ENCODE measurements around the gene TTN.

The TTN gene

DNA sequence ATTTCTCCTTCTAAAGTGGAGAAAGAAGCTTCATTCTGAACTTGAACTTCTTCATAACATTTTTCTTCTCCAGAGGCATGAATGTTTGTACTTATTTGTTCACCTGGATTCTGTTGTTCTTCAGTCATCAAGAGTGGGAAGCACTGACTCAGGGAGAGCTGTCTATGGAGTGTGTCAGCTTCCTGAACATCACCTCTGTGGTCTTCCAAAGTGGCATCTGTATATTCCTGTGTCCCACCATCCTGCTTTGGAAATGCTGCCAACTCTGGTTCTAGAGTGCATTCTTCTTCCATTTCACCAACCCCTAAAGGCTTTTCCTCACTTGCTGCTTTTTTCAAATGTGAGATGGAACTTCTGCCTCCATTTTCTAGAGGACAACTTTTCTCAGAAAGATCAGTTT is 59.5 kb downstream of the TTN start:
- TF ChIP-seq GATA1 (IDR thresholded peaks at IDR 0.05; ENCODE audit: low read depth, low read length) (no peak), POLR2A (IDR thresholded peaks at IDR 0.05; ENCODE audit: low read length) (no peak)
- DNase-seq: no peak

DNA sequence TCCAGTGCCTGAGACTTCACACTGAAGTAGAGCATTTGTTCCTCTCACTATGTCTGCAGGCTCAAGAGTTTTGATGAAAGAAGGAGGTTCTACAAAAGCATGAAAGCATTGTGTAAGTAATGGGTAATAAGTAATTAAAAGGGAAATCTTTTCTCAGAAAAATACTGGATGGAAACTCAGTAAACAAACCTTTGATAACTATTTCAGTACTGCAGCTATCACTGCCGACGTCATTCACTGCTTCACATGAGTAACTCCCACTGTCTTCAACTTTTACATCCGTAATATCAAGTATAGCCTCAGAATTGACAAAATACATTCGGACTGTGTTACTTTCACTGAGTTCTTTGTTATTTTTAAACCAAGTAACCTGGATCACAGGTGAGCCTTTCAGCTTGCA is 72.7 kb downstream of the TTN start:
- TF ChIP-seq POLR2A (IDR thresholded peaks at IDR 0.05; ENCODE audit: low read length) (no peak), GATA1 (IDR thresholded peaks at IDR 0.05; ENCODE audit: low read depth, low read length) (no peak)
- no peak for DNase-seq

DNA sequence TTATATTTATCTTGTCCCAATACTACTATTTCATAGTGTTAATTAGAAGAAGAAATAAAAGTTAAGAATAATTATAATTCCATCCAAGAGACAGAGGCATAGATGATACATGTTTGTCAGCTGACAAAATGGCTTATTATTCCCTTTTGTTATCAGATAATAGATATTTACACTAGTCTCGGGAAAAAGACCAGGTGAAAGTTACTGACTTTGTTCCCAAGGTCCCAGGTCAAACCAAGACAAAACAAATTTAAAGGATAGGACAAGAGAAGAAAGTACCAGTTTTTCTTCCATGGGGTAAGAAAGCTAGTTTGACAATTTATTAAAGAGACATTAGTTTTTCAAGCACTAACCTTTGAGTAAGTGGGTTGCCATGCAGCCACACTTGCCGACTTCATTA is 73.2 kb downstream of the TTN start:
- no peak for DNase-seq
- TF ChIP-seq POLR2A (IDR thresholded peaks at IDR 0.05; ENCODE audit: low read length) (no peak), GATA1 (IDR thresholded peaks at IDR 0.05; ENCODE audit: low read depth, low read length) (no peak)

DNA sequence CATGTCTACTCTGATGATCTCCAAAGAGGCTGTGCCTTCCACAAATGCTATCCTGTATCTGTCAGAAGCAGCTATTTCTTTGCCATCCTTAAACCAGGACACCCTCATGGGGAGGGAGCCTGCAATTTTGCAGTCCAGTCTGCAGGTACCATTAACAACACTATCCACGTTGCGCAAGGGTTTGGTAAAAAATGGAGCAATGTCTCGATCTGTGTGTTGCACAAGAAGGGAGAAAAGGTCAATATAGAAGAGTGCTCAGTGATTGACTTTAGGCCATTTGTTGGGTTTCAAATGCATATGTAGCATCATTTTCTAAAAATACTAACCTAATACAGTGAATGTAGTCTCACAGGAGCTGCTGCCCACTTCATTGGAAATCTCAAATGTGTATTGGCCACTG is 74.3 kb downstream of the TTN start:
- TF ChIP-seq POLR2A (IDR thresholded peaks at IDR 0.05; ENCODE audit: low read length): no peak
- no peak for TF ChIP-seq GATA1 (IDR thresholded peaks at IDR 0.05; ENCODE audit: low read depth, low read length)
- DNase-seq: no peak

DNA sequence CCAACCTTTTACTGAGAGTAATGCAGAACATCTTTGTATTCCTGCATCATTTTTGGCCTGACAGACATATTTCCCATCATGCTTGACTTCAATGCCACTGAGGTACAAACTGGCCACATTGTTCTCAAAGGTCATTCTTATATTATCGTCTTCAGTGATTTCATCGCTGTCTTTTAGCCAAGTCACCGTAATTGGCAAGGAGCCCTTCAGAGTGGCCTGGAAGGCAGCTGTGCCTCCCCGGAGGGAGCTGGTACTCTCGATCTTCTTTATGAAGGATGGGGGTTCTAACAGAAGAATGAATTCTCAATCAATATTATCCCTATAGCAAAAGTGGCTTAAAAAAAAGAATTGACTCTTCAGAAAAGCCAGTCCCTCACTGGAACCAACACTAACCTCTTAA is 75.9 kb downstream of the TTN start:
- TF ChIP-seq POLR2A (IDR thresholded peaks at IDR 0.05; ENCODE audit: low read length): no peak
- no peak for DNase-seq

DNA sequence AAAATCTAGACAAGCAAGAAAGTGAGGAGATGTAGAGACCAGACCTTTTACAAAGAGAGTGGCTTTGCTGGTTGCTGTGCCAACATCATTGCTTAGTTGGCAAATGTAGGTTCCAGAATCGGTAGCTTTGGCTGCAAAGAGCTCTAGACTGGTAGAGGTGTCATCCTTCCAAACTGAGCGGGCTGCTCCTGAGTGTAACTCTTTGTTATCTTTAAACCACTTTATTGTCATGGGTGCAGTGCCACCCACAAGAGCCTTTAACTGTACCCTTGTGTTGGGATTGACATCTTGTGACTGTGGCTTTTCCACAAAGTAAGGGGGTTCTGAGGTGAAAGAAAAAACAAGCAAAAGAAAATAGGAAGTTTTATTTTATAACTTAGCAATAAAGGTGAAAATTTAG is 77.2 kb downstream of the TTN start:
- no peak for DNase-seq
- TF ChIP-seq GATA1 (IDR thresholded peaks at IDR 0.05; ENCODE audit: low read depth, low read length) (no peak), POLR2A (IDR thresholded peaks at IDR 0.05; ENCODE audit: low read length) (no peak)

DNA sequence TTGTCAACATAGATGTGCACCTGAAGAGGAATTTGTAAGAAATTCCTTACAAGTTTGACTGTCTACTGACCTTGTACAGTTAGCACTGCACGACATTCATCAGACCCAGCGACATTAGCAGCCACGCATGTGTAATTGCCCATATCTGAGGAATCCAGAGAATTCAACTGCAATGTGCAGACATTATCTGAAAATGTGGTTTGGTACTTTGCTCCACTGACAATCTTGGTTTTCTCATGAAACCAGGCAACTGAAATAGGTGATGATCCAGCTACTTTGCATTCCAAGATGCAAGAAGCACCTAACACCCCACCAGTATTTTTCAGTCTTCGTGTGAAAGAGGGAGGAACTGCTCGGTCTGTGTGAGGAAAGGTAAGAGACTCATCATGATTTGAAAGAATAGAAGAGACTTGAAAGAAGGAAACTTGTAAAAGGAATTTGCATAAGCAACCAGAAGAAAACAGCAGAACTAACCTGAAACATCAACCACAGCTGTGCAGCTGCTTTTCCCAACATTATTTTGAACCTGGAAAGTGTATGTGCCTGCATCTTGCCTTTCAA is 83.4 kb downstream of the TTN start:
- TF ChIP-seq GATA1 (IDR thresholded peaks at IDR 0.05; ENCODE audit: low read depth, low read length) (no peak), POLR2A (IDR thresholded peaks at IDR 0.05; ENCODE audit: low read length) (no peak)
- DNase-seq: no peak

DNA sequence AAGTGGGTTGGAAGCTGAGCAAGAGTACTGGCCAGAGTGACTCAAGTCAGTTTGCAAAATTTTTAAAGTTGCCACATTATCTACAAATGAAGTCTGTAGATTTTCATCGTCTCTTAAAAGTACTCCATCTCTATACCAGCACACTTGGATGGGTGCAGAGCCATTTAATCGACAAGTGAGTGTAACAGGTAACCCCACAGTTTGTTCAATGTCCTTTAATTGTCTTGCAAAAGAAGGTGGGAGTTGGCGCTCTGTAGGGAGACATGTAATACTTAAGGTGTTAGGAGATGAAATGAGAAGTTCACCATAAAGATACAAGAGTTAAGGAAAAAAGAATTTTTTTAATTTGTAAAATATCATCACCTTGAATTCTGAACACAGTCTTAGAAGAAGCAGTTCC is 84.9 kb downstream of the TTN start:
- DNase-seq: no peak
- TF ChIP-seq GATA1 (IDR thresholded peaks at IDR 0.05; ENCODE audit: low read depth, low read length) (no peak), POLR2A (IDR thresholded peaks at IDR 0.05; ENCODE audit: low read length) (no peak)

DNA sequence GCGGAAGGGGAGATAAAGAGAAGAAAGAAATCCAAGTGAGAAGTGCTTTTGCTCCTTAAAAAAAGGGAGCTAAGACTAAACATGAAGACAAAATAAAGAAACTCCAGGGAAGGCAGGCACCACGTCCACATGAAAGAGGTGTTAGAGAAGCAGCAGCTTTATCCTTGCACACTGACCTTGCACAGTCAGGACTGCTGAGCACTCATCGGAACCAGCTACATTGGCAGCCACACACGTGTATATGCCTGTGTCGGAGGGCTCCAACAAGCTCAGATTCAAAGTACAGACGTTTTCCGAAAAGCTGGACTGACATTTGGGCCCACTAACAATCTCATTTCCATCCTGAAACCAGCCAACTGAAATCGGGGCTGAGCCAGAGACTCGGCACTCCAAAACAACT is 88.2 kb downstream of the TTN start:
- TF ChIP-seq POLR2A (IDR thresholded peaks at IDR 0.05; ENCODE audit: low read length): no peak
- TF ChIP-seq GATA1 (IDR thresholded peaks at IDR 0.05; ENCODE audit: low read depth, low read length): no peak
- DNase-seq: no peak

DNA sequence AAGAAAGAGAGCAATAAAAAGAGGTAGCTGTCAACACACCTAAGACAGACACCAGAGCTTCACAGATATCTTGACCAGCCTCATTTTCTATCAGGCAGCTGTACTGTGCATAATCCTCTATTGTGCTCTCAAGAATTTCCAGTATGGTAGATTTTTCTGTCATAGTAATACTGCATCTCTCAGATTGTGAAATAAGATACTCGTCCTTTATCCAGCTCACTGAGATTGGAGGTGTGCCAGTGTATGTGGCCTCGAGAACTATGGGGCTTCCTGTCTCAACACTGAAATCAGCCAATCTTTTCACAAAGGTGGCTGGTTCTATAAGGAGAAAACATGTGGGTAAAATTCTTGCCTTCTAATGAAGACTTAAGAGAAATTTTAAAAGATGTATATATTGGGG is 88.9 kb downstream of the TTN start:
- DNase-seq: no peak

DNA sequence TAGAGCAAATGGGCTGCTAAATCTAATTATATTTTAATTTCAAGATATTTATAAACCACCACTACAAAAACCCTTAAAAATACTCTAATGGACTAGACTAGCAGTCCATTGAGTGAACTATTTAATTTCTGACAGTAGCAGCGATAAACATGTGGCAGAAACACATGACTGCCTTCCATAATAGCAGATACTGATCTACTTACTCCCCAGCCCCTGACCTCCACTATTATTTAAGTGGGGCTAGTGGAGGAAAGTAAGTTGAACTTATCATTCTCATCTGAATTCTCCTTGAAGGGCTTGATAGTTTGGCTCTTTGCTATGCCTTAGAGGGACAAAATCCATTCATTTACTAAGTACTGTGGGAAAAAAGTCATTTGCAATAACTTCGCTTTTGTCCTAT is 90.8 kb downstream of the TTN start:
- TF ChIP-seq GATA1 (IDR thresholded peaks at IDR 0.05; ENCODE audit: low read depth, low read length) (no peak), POLR2A (IDR thresholded peaks at IDR 0.05; ENCODE audit: low read length) (no peak)
- DNase-seq: no peak

More for the DNA sequence above, 88.9 kb downstream of the TTN start:
- no peak for TF ChIP-seq GATA1 (IDR thresholded peaks at IDR 0.05; ENCODE audit: low read depth, low read length)
- no peak for TF ChIP-seq POLR2A (IDR thresholded peaks at IDR 0.05; ENCODE audit: low read length)

DNA sequence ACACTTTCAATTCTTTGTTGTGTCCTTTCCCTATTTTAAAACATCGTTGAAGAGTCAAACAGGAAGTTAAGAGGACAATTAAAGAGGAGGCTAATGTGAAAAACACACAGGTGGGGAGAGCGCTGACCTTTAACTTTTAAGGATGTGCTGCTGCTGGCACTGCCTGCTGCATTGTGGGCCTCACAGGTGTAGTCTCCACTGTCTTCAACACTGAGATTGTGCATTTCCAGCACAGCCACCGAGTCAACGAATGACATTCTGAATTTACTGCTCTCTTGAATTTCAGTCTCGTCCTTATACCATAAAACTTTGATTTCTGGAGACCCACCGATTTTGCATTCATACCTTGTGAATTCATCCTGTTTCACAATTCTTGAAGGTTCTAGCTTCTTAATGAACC is 91.9 kb downstream of the TTN start:
- no peak for DNase-seq
- TF ChIP-seq GATA1 (IDR thresholded peaks at IDR 0.05; ENCODE audit: low read depth, low read length) (no peak), POLR2A (IDR thresholded peaks at IDR 0.05; ENCODE audit: low read length) (no peak)

DNA sequence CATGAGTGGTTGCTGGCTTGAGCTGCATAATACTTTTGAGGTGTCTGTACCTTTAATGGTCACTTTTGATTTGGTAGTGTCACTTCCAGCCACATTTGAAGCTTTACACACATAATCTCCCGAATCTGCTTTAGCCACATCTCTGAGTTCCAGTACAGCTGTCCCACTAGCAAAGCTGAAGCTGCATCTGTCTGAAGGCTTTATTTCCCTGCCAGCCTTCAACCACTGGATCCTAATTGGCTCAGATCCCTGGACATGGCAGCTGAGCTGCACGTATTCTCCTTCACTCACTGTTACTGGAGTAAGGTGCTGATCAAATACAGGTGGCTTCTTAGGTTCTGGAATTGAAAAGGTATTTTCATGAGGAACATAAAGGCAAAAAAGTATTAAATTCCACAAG is 99.7 kb downstream of the TTN start:
- DNase-seq: no peak
- no peak for TF ChIP-seq GATA1 (IDR thresholded peaks at IDR 0.05; ENCODE audit: low read depth, low read length)
- no peak for TF ChIP-seq POLR2A (IDR thresholded peaks at IDR 0.05; ENCODE audit: low read length)

DNA sequence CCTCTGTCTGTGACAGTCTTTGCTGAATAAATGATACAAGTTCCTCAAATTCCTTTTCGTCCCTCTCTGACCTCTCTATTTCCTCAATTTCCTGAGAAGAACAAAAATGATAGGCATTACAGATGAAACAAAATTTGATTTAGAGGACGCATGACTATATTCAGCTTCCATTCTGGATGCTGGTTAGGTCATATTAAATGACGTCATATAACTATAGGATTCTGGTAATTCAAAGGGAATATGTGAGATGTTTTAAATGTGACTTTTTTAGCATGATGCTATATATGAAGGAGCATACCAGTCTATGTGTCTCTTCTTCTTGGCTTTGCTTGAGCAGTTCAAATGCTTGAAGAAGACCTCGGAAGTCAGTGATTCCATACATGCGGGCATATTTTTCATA is 102.3 kb downstream of the TTN start:
- no peak for DNase-seq
- TF ChIP-seq POLR2A (IDR thresholded peaks at IDR 0.05; ENCODE audit: low read length): no peak
- TF ChIP-seq GATA1 (IDR thresholded peaks at IDR 0.05; ENCODE audit: low read depth, low read length): no peak

DNA sequence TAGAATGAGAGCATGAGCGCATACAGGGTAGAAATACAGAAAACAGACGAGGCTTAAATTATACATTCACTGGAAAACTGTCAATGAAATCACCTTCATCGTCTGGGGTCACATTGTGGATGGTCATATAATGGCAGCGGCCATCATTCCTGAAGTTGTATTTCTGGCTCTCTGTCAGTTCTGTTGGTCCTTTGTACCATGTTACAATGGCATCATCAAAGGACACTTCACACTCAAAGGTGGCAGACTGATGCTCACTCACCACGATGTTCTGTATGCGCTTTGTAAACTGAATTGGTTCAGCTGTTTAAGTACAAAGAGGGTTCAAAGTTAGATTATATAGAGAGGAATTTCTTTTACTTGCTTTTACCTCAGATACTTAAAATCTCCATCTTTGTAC is 104.9 kb downstream of the TTN start:
- TF ChIP-seq GATA1 (IDR thresholded peaks at IDR 0.05; ENCODE audit: low read depth, low read length): no peak

DNA sequence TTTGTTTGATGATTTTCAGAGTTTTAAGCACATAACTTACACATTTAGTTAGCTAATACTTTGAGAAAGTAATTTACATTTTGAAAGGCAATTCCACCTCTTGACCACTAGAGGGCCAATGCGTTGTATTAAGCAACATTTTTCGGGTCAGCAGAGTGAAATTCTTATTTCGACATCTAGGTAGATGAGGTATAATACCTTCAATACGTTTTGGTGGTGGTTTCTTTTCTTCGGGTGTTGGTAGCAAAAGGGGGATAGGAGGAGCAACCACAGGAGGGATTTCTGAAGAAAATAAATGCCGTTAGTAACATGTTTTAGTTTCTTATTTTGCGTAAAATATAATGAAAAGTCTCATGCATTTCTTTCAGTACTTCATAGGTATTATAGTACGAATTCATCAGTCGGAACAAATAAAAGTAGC is 106.3 kb downstream of the TTN start:
- peak; percentile 25 to 58 for DNase-seq
- no peak for TF ChIP-seq GATA1 (IDR thresholded peaks at IDR 0.05; ENCODE audit: low read depth, low read length)
- TF ChIP-seq POLR2A (IDR thresholded peaks at IDR 0.05; ENCODE audit: low read length): no peak

More for the DNA sequence above, 104.9 kb downstream of the TTN start:
- no peak for DNase-seq

All from erythroblast (primary cell).